ENCODE measurements around the gene FAM217A.

The FAM217A gene

DNA sequence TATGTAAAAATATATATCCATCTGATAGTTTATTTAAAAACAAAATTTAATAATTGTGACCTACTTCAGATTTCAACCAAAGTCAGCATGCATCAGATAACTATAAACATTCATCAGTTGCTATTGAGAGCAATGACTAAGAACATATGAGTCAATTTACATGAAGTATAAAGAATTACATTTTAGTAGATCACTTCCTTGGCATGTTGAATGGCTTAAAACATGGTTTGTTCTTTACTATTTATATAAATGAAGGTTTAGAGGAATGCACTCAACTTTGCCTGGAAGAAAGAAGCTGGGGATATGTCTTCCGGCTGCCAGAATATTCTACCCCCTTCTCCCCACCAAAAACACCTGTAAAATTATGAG is 6.4 kb upstream of the FAM217A start:
- no peak for DNase-seq (ENCODE audit: low read depth)

DNA sequence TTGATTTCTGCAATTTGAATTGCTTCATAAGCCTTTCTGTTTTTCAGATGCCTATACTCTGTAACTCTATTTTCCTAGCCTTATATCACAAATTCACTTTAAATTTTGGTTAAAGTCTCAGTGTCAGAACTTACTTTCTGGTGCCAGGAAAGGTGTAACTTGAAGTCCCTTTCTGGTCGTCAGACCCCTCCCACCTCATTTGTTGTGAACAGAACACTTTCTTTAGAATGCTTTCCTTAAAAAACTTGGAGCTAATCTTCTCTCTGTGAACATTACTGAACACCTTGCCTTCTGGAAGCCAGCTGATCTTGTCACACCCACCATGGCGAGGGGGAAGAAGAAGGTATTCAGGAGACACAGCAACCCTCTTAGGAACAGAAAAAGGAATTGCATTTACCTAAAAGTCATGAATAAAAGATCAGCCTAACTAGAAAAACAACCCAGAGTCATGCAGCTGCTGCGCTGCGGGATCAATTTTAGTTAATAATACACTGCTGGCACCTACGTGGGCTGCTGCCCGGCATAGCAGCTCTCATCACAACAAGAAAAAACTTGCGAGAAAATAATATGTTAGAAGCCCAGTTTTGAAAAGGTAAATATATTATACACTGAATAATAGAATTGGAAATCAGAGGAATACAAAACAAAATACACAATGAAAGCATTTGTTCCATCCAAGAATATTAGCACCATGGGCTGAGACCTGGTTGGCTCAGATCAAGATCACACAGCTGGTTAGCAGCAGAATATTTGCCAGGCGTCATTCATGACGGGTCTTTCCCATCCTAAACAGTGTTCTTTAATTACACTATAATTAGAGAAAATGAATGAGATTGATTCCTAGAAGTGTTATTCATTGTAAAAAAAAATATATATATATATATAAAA is 5.8 kb upstream of the FAM217A start:
- DNase-seq (ENCODE audit: low read depth): no peak

DNA sequence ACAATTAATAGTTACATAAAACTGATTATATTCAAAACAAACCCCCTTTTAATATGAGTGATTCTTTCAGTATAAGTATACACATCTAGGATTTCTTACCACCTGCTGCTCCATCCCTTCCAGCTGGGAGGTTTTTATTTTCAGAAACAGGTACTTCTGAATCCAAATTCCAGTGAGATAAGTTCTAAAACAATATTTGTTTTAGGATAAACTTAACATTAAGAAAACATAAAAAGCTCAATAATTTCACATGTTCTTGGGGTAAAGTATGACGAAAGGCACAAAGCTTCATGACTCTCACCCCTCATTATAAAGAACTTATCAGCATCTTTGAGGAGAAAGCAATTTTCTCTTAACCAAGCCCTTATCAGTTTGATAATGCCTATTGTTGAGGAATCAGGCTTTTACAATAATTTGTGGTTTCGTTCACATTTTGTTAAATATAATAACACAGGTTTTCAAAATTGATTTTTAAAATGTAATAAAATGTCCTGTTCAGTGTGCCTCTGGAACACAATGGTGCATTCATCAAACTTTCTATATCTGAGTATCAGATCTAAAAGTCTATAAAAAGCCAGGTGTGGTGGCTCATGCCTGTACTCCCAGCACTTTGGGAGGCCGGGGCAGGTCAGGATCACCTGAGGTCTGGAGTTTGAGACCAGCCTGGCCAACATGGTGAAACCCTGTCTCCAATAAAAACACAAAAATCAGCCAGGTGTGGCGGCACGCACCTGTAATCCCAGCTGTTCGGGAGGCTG is 4.3 kb downstream of the FAM217A start:
- no peak for DNase-seq (ENCODE audit: low read depth)

DNA sequence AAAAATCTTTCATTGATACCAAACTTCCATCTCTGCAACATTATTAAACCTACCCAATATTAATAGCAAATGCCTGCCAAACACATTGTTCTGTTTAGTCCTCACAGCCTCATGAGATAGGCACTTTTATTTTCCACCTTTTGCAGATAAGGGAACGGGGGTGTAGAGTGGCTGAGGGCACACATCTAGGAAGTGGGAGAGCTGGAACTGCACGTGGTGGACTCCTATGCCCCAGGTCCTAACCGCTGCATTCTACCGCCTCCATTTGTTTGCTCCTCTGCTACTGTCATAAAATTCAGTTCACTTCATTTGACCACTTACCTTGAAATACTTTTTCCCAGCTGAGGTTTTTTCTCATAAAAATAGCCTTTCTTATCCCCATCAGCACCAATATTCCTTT is 7.6 kb downstream of the FAM217A start:
- DNase-seq (ENCODE audit: low read depth): no peak

DNA sequence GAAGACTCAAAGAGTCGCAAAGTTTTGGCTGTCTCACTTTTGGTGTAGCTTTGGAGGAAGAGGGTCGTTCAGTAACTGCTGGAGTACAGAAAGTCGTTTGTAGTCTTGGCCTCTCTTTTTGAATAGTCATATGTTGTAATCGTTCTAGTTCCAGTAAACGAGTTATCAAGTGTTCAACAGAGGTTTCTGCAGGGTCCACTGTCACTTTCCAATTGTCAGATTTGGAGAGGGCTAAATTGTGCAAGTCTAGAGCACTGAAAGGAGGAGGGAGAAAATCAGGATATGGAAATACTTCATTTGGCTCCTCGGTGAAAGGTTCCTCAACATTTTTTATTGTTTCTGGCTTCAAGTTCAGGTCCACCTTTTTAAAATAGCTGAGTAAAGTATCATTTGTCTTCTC is 9.7 kb downstream of the FAM217A start:
- no peak for DNase-seq (ENCODE audit: low read depth)

DNA sequence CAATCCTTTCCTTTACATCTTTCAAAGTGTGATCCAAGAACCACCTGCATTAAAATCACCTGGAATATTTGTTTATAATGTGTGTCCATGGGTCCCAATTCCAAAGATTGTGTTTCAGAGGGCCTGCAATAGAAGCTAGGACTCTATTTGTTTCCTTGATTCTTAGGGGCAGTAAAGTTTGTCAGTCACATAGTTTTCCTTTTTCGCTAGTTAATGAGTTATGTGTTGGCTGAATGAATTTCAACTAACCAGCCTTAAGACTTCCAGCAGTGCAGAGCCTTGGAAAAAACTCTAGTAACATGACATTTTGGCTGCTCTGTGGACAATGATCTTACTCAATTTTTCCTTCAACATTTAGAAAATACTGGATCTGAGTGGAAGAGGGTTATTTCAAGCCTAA is 11.3 kb downstream of the FAM217A start:
- DNase-seq (ENCODE audit: low read depth): no peak

DNA sequence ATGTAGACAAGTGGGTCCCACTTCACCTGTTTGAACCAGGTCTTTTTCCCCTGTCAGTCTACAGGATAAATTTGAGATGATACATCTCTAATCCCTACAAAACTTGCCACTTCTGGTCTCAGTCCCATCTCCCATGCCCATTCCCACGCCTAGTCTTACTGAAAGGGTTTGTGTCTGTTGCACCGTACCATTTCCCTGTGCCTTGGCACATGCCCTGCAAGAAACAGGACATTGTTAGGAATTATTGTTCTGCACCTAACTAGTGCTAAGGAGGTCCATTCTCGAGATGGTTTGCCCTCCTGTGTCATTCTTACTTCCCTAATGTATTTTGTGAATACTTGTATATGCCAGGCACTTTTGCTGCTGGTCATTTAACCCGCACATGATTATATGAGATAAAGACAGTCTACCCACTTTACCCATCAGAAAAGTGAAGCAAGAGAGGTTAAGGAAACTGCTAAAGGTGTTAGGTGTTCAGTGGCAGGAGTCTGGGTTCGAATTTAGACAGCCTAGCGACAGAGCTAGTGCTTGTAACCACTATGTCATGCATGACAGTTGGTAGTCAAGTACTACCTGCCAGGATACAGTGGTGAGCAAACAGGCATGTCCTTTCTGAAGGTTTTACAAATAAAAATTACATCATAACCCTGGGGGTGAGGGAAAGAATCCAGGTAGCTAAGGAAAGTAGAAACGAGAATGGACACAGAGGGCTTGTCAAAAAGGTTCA is 12.7 kb downstream of the FAM217A start:
- no peak for DNase-seq (ENCODE audit: low read depth)

DNA sequence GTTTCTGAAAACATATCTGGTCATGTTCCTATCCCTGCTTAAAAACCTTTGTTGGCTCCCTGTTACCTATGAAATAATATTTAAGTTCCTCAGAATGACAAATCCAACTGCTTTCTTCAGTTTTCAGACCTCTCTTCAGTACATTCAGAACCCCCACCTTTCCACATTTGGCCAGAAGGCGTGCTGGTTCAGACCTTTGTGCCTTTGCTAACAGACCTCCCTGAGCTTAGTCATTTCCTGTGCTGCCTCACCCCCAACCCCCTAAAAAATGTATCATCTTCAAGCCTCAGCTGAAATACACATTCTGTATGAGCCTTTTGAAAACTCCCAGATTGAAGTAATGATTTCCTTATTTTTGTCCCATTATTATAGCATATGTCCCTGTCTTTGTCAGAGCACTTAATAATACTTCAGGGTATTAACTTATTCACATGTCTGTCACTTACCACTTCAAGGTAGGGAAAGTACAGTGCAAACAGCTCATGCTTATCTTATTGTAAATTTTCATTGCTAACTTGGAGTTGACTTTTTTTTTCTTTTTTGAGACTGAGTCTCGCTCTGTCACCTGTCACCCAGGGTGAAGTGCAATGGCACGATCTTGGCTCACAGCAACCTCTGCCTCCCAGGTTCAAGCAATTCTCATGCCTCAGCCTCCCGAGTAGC is 19.7 kb downstream of the FAM217A start:
- DNase-seq (ENCODE audit: low read depth): peak; percentile 32

DNA sequence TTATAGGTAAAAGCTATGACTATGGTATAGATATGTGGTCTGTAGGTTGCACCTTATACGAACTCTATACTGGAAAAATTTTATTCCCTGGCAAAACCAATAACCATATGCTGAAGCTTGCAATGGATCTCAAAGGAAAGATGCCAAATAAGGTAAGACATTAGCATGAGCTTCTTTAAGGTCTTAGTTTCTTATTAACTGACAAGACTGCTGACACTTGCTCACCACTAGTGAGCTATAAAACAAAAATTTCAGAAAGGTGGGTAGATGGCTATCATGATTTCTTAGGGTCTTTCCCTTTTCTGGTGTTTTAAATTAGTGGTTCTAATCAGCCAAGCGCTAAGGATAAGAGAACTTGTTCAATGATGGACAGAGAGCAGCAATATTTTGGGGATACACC is 21.9 kb downstream of the FAM217A start:
- no peak for DNase-seq (ENCODE audit: low read depth)

DNA sequence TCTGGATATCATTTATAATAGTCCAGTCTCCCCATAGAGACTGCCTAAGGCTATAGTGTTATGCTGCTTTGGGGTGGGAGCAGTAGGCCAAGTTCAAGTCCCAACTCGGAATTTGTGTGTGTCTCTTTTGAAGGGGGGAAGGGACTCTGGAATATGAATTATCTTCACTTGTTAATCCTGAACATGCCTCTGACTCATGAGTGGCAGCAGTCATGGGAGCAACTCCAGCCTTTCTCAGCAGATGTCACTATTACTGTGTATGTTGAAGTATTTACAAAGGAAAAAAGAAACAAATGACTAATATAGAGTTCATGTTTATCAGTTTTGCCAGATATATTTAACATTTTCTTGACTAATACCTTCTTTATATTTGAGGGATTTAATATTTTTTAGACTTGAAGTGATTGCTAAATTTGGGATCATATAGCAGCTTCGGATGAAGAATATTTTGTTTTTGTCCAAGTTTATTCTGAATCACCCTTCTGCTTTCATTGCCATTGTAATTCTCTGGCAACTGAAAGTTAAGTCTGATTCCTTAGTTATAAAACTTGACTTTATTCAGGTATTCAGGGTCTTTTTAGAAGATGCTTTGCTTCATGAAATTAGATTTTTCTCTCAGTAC is 23.4 kb downstream of the FAM217A start:
- no peak for DNase-seq (ENCODE audit: low read depth)

DNA sequence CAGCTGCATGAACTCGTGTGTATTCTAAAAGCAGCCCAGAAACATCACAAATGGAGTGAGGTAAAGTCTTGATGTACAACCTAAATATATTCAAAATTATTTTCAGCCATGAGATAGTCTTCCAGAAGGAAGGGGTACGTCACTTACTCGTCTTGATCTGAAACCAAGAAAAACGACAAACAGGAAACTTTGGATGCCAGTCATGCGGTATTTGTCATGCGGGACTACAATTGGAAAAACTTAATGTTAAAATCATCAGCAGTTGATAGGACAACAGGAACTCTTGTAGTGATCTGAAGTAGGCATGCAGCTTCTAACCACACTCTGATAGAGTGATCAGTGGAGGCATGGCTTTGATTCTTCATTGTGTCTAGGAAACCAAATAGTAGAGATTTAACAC is 29.7 kb downstream of the FAM217A start:
- DNase-seq (ENCODE audit: low read depth): no peak

DNA sequence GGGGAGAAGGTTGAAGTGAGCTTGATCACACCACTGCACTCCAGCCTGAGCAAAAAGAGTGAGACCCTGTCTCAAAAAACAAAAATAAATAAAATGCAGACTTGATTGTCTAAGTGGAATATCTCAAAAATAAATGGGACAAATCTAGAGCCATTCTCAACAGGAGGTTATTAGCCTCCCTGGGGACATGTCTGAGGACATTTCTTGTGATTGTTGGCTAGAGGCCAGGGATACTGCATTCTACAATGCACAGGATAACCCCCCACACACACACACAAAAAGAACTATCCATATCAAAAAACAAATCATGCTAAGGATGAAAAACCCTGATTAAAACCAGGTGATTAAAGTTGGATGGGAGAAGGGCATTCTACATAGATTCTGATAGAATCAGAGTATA is 37.5 kb downstream of the FAM217A start:
- DNase-seq (ENCODE audit: low read depth): no peak

DNA sequence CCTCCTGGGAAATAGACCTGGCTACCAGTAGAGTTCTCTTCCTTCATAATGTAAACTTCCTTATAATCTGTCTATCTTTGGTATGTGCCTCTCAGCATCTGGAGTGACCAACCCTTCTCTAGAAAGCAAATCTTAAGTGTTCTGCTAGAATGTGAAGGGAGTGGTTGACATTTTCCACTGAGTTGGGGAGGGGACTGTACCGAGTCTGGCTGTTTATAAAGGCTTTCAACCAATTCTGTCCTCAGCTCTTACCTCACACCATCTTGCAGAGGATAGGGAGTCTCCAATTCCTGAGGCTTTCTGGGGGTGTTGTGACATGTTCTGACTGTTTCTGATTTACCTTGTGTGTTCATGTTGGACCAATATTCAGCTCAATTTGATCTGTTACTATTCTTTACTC is 39.6 kb downstream of the FAM217A start:
- no peak for DNase-seq (ENCODE audit: low read depth)

DNA sequence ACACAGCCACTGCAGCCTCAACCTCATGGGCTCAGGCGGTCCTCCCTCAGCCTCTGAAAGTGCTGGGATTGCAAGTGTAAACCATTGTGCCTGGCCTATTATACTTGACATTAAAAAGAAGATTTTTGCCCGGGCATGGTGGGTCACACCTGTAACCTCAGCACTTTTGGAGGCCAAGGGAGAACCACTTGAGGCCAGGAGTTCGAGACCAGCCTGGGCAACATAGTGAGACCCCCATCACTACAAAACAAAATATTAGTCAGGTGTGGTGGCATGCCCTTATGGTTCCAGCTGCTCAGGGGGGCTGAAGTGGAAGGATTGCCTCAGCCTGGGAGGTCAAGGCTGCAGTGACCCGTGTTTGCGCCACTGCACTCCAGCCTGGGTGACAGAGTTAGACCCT is 42.4 kb downstream of the FAM217A start:
- DNase-seq (ENCODE audit: low read depth): no peak

DNA sequence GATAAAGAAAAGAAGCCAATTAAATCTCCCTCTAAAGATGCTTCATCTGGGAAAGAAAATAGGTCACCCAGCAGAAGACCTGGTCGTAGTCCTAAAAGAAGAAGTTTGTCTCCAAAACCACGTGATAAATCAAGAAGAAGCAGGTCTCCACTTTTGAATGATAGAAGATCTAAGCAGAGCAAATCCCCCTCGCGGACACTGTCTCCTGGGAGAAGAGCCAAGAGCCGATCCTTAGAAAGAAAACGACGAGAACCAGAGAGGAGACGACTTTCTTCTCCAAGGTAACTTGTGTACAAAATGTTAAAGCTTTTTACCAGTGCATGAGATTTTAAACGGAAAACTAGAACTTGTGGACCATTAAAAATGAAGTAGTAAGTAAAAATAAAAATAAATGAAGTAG is 46.5 kb downstream of the FAM217A start:
- no peak for DNase-seq (ENCODE audit: low read depth)

DNA sequence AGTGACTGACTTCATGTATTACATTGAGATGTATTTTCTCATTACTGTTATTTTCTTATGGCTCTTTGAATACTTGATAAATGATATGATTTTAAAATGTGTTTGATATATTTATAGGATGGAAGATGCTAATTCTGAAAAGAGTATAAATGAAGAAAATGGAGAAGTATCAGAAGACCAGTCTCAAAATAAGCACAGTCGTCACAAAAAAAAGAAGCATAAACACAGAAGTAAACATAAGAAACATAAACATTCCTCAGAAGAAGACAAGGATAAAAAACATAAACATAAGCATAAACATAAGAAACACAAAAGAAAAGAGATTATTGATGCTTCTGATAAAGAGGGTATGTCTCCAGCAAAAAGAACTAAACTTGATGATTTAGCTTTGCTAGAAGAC is 47.5 kb downstream of the FAM217A start:
- DNase-seq (ENCODE audit: low read depth): no peak

DNA sequence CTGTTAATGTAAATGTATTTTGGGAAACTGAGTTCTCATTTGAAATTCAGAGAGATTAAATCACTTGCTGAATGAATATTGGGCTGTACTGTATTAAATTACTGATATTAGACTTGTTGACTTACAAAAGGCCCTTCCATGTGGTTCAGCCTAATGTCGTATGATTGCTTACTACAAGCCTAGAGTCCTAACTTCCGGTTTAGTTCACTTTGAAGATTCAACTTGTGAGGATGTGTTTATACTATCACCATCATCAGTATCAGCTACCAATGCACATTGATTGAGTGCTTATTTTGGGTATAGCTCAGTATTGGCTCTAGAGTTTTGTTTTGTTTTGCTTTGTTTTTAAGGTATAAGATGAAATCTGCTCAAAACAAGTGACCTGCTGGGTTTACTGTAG is 48.3 kb downstream of the FAM217A start:
- no peak for DNase-seq (ENCODE audit: low read depth)

DNA sequence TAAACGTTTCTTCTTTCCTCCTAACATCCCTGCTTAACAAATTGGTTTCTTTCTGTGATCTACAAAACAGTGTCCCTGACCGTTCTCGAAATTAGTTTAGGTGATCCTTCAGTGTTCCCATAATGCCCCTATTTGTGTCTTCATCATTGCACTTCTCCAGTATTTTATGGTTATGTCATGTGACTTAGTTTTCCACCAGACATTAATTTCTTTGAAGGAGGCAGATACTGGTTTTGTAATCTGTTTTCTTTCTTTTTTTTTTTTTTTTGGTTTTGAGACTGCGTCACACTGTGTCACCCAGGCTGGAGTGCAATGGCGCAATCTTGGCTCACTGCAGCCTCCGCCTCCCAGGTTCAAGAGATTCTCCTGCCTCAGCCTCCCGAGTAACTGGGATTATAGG is 49.2 kb downstream of the FAM217A start:
- DNase-seq (ENCODE audit: low read depth): no peak

DNA sequence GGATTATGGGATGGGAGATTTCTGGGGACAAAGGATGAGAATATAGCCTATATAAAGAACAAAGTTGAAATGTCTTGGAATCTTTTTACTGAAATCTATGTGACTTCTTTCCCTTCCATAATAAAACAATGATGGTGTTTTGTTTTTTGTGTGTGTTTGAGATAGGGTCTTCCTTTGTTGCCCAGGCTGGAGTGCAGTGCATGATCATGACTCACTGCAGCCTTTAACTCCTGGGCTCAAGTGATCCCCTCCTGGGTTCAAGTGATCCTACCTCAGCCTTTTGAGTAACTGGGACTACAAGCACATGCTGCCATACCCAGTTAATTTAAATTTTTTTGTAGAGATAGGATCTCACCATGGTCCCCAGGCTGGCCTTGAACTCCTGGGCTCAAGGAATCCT is 50.9 kb downstream of the FAM217A start:
- no peak for DNase-seq (ENCODE audit: low read depth)

DNA sequence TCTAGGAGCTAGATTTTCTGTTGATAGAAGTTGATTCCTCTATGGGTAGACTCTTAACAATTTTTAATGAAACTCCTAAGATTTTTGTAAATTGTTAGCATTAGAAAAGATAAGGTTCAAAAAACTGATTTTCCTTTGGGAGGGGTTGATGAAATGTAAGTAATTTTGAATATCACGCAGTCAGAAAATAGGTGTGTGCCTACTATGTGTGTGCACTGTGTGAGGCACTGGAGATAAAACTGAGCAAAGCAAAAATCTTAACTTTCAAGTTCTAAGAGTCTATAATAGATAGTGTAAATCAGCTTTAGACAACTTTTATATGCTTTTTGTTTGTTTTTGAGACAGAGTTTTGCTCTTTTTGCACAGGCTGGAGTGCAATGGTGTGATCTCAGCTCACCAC is 53.3 kb downstream of the FAM217A start:
- DNase-seq (ENCODE audit: low read depth): no peak

DNA sequence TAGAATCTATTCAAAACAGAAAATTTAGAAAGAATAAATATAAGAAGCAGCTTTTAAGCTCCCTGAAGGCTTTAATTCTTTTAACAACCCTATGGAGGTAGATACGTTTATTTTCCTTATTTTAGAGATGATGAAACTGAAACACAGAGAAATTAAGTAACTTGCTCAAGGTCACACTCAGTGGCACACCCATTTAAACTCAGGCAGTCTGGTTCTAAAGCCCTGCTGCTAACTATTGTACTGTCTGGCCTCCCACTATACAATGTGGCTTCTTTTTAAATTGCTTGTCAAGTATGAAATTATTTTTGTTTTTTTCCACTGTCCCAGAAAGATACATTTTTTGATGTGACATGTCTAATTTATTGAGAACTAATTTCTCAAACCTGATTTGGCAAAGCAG is 55.7 kb downstream of the FAM217A start:
- DNase-seq (ENCODE audit: low read depth): no peak
